IPS-18a (cell line): Measurements from ENCODE around the gene RLF.

Source experiments
- H3K27ac ChIP-seq: one replicate; pipeline ENCODE4 v1.5.1; 2013; ENCODE audit warnings: low read length
- H3K27me3 ChIP-seq: one replicate; pipeline ENCODE4 v1.6.1; 2013; ENCODE audit warnings: mild to moderate bottlenecking, low read length; ENCODE audit not compliant: control insufficient read depth, insufficient read depth
- H3K36me3 ChIP-seq: one replicate; pipeline ENCODE4 v1.6.1; 2013; ENCODE audit warnings: low read depth, low read length; ENCODE audit not compliant: control insufficient read depth
- H3K4me1 ChIP-seq: one replicate; pipeline ENCODE4 v1.6.1; 2013; ENCODE audit warnings: low read depth, low read length; ENCODE audit not compliant: control insufficient read depth
- H3K4me3 ChIP-seq: one replicate; pipeline ENCODE4 v1.5.1; 2013; ENCODE audit warnings: low read length
- H3K9ac ChIP-seq: one replicate; pipeline ENCODE4 v1.6.1; 2013; ENCODE audit warnings: mild to moderate bottlenecking, low read length, moderate library complexity
- H3K9me3 ChIP-seq: one replicate; pipeline ENCODE4 v1.6.1; 2013; ENCODE audit warnings: low read depth, low read length; ENCODE audit not compliant: control insufficient read depth

Gene RLF

DNA sequence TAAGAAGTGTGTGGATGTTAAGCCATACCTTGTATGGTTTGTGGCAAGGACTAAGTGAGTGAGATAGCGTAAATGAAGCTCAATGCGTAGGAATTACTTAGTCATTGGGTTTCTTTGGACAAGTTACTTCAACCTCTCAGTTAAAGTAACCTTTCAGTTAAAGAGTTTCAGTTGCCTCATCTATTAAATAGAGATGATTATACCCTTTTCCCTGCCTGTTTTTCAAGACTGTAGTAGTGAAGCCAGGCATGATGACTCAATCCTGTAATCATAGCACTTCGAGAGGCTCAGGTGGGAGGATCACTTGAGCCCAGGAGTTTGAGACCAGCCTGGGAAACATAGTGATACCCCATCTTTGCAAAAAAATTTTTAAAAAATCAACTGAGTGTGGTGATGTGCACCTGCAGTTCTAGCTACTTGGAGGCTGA is 103.2 kb downstream of the RLF start:
- Histone ChIP-seq H3K36me3 (peaks cover 61% of the 10 kb centered on the region), H3K9me3 (no peaks in the 10 kb centered on the region), H3K27me3 (no peaks in the 10 kb centered on the region), H3K4me1 (no peaks in the 10 kb centered on the region), H3K27ac (no peak overlapping the region), H3K9ac (no peak overlapping the region), H3K4me3 (no peak overlapping the region)

DNA sequence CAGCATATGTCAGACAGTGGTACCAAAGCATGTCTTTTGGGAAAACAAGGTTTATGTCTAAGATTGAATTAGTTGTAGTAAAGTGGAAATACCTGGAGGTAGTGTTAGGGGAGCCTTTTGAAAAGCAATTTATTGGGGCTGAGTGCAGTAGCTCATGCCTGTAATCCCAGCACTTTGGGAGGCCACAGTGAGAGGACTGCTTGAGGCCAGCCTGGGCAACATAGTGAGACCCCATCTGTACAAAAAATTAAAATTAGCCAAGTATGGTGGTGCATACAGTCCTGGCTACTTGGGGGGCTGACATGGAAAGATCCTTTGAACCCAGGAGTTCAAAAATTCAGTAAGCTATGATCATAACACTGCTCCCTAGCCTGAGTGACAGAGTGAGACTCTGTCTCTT is 104.1 kb downstream of the RLF start:
- Histone ChIP-seq H3K9me3 (no peaks in the 10 kb centered on the region), H3K27ac (no peak overlapping the region), H3K4me3 (no peak overlapping the region), H3K36me3 (peaks cover 67% of the 10 kb centered on the region), H3K9ac (no peak overlapping the region), H3K4me1 (no peaks in the 10 kb centered on the region), H3K27me3 (no peaks in the 10 kb centered on the region)

DNA sequence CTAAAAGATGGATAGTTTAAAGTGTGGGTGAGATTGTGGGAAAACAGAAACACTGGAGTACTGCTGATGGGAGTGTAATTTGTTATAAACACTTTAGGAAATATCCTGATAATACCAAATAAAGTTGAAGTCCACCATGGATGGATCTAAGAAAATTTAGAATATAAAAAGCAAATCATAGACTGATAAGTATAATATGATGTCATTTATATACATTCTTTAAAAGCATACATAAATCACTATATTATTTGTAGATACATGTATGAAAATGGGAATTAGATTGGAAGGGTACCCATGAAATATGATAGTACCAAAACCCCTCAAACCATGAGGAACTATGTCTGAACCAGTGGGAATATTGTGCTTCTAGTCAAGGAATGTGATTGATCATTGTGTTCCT is 104.7 kb downstream of the RLF start:
- Histone ChIP-seq H3K4me3 (no peak overlapping the region), H3K9me3 (no peaks in the 10 kb centered on the region), H3K36me3 (peaks cover 67% of the 10 kb centered on the region), H3K4me1 (no peaks in the 10 kb centered on the region), H3K27ac (no peak overlapping the region), H3K27me3 (no peaks in the 10 kb centered on the region), H3K9ac (no peak overlapping the region)

DNA sequence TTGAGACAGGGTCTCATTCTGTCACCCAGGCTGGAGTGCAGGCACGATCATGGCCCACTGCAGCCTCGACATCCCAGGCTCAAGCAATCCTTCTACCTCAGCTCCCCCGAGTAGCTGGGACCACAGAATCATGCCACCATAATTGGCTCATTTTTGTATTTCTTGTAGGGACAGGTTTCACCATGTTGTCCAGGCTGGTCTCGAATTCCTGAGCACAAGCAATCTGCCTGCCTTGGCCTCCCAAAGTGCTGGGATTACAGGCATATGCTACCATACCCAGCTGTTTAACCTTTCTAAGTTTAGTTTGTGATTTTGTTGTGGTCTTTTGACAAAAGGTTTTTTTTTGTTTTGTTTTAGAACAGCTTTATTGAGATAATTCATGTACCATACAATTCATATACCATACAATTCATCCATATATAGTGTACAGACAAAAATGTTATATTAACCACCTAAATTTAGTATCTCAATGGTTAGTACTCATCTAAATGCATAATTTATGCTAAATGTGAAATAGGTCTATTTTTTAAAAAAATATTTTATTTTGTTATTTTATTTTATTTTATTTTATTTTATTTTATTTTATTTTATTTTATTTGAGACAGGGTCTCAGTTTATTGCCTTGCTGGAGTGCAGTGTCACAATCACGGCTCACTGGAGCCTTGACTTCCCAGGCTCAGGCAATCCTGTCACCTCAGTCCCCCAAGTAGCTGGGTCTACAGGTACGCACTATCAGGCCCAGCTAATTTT is 105.8 kb downstream of the RLF start:
- Histone ChIP-seq H3K9me3 (no peaks in the 10 kb centered on the region), H3K27me3 (no peaks in the 10 kb centered on the region), H3K4me3 (no peak overlapping the region), H3K36me3 (peaks cover 65% of the 10 kb centered on the region), H3K27ac (no peak overlapping the region), H3K4me1 (no peaks in the 10 kb centered on the region), H3K9ac (no peak overlapping the region)

DNA sequence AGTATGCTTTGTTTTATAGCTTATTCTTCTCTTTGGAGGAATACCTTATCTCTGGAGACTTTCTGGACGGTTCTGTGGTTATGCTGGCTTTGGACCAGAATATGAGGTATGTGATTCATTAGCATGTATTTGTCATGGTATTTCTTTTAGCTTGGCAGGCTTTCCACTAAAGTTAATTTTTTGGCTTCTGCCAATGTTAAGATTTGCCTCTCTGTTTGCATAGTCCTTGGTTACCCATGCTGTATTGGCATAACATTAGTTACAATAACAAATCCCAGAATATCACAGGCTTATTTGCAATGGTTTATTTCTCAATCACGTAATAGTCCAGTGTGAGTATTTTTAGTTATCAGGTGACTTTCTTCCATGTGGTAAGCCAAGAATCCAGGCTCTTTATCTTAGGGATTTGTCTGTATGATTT is 106.6 kb downstream of the RLF start:
- no peaks in the 10 kb centered on the region for H3K27me3 ChIP-seq
- H3K9me3 ChIP-seq = no peaks in the 10 kb centered on the region
- H3K4me3 ChIP-seq = no peak overlapping the region
- H3K36me3 ChIP-seq = peaks cover 65% of the 10 kb centered on the region
- no peak overlapping the region for H3K9ac ChIP-seq
- no peaks in the 10 kb centered on the region for H3K4me1 ChIP-seq
- H3K27ac ChIP-seq = no peak overlapping the region

DNA sequence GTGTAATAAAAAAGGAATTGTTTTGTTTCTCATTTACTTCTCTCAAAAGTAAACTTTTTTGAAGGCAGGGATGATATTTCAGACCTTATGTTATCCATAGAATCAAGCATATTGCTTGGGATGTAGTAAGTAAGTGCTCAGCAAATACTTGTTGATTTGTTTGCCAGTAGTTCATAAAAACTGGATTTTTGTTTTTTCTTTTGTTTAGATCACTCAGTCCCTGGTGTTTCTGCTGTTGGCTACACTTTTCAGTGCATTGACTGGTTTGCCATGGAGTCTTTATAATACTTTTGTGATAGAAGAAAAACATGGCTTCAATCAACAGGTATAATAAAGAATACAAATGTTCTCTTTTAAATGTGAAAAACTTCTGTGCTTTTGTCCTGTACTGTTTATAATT is 107.0 kb downstream of the RLF start:
- peaks cover 63% of the 10 kb centered on the region for H3K36me3 ChIP-seq
- no peak overlapping the region for H3K27ac ChIP-seq
- H3K9ac ChIP-seq = no peak overlapping the region

DNA sequence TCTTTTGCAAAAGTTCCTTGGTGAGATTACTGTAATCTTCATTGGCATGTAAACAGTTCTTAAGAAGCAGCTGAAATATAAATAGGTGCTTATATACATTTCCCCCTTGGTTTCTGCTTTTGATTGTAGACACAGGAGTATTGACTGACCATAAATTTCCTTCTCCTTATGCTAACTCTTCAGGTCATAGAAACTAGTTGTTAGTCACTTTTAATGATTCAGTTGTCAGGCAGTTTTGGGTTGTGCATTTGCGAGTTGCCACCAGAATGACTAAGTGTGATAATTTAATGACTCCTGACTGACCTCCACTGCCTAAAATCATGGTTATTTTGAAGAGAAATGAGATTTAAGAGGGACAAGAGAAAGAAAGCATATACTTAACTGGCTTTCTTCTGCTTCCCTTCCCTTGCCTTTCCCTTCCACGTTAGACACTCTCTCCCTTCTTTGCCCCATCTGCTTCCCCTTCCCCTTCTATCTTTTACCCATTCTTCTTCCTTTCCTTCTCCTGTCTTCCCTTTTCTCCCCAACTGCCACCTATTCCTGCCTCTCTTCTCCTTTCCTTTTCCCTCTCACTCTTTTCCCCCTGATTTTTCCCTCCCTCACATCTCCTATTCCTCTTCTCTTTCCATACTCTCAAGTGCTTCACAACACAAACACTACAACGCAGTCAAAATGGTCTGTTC is 109.1 kb downstream of the RLF start:
- Histone ChIP-seq H3K27ac (no peak overlapping the region), H3K4me1 (no peaks in the 10 kb centered on the region), H3K27me3 (no peaks in the 10 kb centered on the region), H3K36me3 (peaks cover 50% of the 10 kb centered on the region), H3K4me3 (no peak overlapping the region), H3K9me3 (no peaks in the 10 kb centered on the region), H3K9ac (no peak overlapping the region)

More for the DNA sequence above, 107.0 kb downstream of the RLF start:
- no peak overlapping the region for H3K4me3 ChIP-seq
- no peaks in the 10 kb centered on the region for H3K9me3 ChIP-seq
- no peaks in the 10 kb centered on the region for H3K27me3 ChIP-seq
- H3K4me1 ChIP-seq = no peaks in the 10 kb centered on the region

DNA sequence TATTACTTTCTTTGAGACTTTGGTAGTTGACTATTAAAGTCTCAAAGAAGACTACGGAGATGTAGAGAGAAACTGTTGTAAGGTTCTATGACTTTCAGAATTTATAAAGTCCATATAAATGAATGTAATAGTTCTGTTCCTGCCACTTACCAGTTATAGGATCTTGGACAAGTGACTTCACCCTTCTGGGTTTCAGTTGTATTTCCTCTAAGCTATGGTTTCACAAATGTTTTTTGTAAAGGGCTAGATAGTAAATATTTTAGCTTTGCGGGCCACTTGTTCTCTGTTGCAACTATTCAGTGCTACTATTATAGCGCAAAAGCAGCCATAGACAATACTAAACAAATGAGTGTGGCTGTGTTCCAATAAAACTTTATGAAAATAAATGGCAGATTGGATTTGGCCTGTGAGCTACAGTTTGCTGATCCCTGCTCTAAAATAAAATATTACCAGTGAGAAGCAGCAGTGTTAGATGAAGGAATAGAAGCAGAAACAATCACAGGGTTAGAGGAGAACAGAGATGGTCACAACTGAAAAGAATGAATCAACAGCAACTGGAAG is 111.5 kb downstream of the RLF start:
- H3K9ac ChIP-seq = no peak overlapping the region
- H3K36me3 ChIP-seq = peaks cover 49% of the 10 kb centered on the region
- H3K4me3 ChIP-seq = no peak overlapping the region
- H3K4me1 ChIP-seq = no peaks in the 10 kb centered on the region
- H3K27ac ChIP-seq = no peak overlapping the region
- H3K27me3 ChIP-seq = no peaks in the 10 kb centered on the region
- no peaks in the 10 kb centered on the region for H3K9me3 ChIP-seq

DNA sequence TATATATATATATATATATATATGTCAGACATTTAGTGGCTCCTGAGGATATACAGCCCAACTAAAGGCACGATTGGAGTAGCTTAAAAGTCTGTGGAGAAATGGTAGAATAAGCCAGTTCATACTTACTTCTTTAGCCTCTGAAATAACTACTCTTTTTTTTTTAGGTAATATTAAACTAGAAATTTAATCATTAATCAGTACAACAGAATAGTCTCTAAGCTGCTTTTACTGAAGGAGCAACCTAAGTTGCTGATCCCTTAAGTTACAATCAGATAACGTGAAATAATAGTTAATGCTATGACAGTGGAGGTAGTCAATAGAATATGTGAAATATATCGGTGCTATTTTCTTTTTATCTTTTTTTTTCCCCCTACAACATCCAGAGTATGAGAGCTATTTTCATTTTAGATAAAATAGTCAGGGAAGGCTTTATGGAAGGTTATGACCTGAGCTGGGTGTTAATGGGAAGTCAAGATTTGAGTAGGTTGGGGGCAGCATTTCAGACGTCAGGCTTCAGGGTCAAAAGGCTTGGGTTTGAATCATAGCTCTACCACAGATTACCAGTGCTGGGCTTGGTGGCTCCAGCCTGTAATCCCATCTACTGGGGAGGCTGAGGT is 112.5 kb downstream of the RLF start:
- Histone ChIP-seq H3K4me3 (no peak overlapping the region), H3K27ac (no peak overlapping the region), H3K27me3 (no peaks in the 10 kb centered on the region), H3K36me3 (peaks cover 42% of the 10 kb centered on the region), H3K9me3 (no peaks in the 10 kb centered on the region), H3K9ac (no peak overlapping the region), H3K4me1 (no peaks in the 10 kb centered on the region)

DNA sequence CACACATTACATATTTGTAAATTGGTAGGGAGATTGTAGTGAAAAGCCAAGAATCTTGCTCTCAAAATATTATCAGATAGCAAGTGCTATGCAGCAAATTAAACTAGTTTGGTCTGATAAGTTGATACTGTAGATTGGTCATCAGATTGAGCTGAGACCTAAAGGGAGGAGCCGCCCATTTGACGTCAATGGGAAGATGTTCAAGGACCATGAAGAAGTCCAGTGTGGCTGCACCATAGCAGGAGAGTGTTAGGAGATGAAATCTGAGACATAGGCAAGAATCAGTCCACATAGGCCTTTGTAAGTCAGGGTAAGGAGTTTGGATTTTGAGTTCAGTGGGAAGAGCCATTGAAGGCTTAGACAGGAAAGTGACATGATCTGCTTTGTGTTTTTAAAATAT is 113.1 kb downstream of the RLF start:
- Histone ChIP-seq H3K9me3 (no peaks in the 10 kb centered on the region), H3K36me3 (peaks cover 47% of the 10 kb centered on the region), H3K27ac (no peak overlapping the region), H3K4me1 (no peaks in the 10 kb centered on the region), H3K27me3 (no peaks in the 10 kb centered on the region), H3K9ac (no peak overlapping the region), H3K4me3 (no peak overlapping the region)

DNA sequence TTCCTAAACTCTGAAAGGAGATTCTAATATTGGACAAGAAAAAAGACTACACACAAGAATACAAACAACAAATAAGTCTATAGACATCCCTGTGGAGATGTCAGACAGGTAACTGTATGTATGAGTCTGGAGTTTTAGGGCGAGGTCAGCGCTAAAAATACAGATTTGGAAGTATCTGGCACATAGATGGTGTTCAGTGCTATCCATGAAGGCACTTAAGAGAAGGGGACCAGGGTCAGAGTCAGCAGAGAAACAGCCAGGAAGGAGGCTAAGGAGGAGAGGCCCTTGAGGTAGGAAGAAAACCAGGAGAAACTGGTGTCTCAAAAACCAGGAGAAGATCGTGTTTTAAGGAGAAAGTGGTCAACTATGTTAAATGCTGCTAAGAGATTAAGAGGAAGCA is 114.9 kb downstream of the RLF start:
- H3K36me3 ChIP-seq = peaks cover 37% of the 10 kb centered on the region

More for the DNA sequence above, 114.9 kb downstream of the RLF start:
- Histone ChIP-seq H3K9me3 (no peaks in the 10 kb centered on the region), H3K27ac (no peak overlapping the region), H3K4me3 (no peak overlapping the region), H3K4me1 (no peaks in the 10 kb centered on the region), H3K27me3 (no peaks in the 10 kb centered on the region), H3K9ac (no peak overlapping the region)
